Measurements from ENCODE around the gene ST6GALNAC6.
"Not testable (repeated sequence)": the region's sequence is repeated elsewhere in the genome, so short reads cannot be mapped to it uniquely, and the experiment has no call there.

ST6GALNAC6 gene

GRCh38 chr9:127853312-127854183 is 45.9 kb downstream of the ST6GALNAC6 start:
- DNase-seq: no peak

- no peak for DNase-seq
Measured at GRCh38 chr9:127852829-127853228, 46.6 kb downstream of the ST6GALNAC6 start.

- no peak for DNase-seq
Measured at GRCh38 chr9:127850286-127850830, 49.0 kb downstream of the ST6GALNAC6 start.

- DNase-seq: no peak
Measured at GRCh38 chr9:127848756-127849504, 50.5 kb downstream of the ST6GALNAC6 start.

- DNase-seq: no peak
Measured at GRCh38 chr9:127847833-127848755, 51.3 kb downstream of the ST6GALNAC6 start.

GRCh38 chr9:127847178-127847510 is 52.3 kb downstream of the ST6GALNAC6 start:
- peak; percentile 65 for DNase-seq

GRCh38 chr9:127846443-127847177 is 52.8 kb downstream of the ST6GALNAC6 start:
- no peak for DNase-seq

GRCh38 chr9:127845619-127846018 is 53.8 kb downstream of the ST6GALNAC6 start:
- DNase-seq: not testable (repeated sequence)

GRCh38 chr9:127844821-127845359 is 54.5 kb downstream of the ST6GALNAC6 start:
- DNase-seq: no peak

- DNase-seq: no peak
Measured at GRCh38 chr9:127841087-127841835, 58.1 kb downstream of the ST6GALNAC6 start.

GRCh38 chr9:127838375-127839078 is 60.9 kb downstream of the ST6GALNAC6 start:
- DNase-seq: no peak

- no peak for DNase-seq
Measured at GRCh38 chr9:127837346-127837745, 62.1 kb downstream of the ST6GALNAC6 start.

- not testable (repeated sequence) for DNase-seq
Measured at GRCh38 chr9:127836561-127836960, 62.8 kb downstream of the ST6GALNAC6 start.

- no peak for DNase-seq
Measured at GRCh38 chr9:127835991-127836516, 63.3 kb downstream of the ST6GALNAC6 start.
